Vagina (tissue), 2 donors: ENCODE results near the gene IL1RN.
A peak's percentile ranks its signal among the peaks of the same experiment; 100 is the strongest.

Experiments
- POLR2AphosphoS5 ChIP-seq, 2 donors: sonication (generic); formaldehyde crosslinking; IDR thresholded peaks; one replicate each; pipeline ENCODE4 v1.9.0; 2017; ENCODE audit warnings: antibody characterized with exemption in 2 of 2, mild to moderate bottlenecking in 2 of 2, low read depth in 1 of 2; ENCODE audit not compliant: insufficient read depth in 1 of 2
- TF ChIP-seq, protein P1 (sequence below), 3 experiments: fragments of 450-650 bp in 2 of 3; fragments of 200-600 bp in 1 of 3; sonication (generic) in 1 of 3; IDR thresholded peaks; one replicate each; pipeline ENCODE4 v1.5.1; 2017 to 2019; ENCODE audit warnings: antibody characterized with exemption in 3 of 3, mild to moderate bottlenecking in 2 of 3, moderate library complexity in 2 of 3

DNA sequence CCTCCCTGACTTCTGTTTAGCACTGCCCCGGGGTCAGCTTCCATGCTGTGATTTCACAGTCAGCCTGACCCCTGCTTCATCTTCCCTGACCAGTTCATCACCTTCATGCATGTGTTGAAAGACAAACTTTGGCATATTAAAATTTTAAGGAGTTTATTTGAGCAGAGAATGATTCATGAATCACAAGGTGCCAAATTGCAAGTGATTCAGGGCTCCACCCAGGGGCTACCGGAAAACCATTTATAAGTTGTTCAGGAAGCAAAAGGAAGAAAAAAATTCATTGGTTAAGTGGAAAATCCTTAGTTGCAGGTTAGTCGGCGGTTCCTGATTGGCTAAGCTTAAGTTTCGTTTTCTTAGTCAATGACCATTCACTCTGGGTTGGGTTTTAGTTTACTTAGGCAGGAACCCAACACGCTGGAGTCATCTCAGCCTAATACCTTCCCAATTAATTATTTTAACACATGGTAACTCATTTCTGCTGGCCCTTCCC lies 49.0 kb upstream of the IL1RN start:
- TF ChIP-seq, protein P1, sequence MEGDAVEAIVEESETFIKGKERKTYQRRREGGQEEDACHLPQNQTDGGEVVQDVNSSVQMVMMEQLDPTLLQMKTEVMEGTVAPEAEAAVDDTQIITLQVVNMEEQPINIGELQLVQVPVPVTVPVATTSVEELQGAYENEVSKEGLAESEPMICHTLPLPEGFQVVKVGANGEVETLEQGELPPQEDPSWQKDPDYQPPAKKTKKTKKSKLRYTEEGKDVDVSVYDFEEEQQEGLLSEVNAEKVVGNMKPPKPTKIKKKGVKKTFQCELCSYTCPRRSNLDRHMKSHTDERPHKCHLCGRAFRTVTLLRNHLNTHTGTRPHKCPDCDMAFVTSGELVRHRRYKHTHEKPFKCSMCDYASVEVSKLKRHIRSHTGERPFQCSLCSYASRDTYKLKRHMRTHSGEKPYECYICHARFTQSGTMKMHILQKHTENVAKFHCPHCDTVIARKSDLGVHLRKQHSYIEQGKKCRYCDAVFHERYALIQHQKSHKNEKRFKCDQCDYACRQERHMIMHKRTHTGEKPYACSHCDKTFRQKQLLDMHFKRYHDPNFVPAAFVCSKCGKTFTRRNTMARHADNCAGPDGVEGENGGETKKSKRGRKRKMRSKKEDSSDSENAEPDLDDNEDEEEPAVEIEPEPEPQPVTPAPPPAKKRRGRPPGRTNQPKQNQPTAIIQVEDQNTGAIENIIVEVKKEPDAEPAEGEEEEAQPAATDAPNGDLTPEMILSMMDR (IDR thresholded peaks at IDR 0.05) = no peak
- TF ChIP-seq POLR2AphosphoS5 (IDR thresholded peaks at IDR 0.05; ENCODE audit: insufficient read depth in 1 of 2, low read depth in 1 of 2) = peak in 1 of 2 donors; percentile 8
